Suppressor macrophage treated with lipopolysaccharide for 1 hour (primary cell): Measurements from ENCODE around the gene EHD4.

Experiments used
- DNase-seq, 3 donors: peaks; one replicate each; pipeline ENCODE4 v3.0.0-alpha.2; 2020 to 2022

Gene EHD4

GRCh38 chr15:41876007-41876406 is 96.3 kb downstream of the EHD4 start:
- DNase-seq, result no peak

- no peak for DNase-seq
These were observed 97.6 kb downstream of the EHD4 start for GRCh38 chr15:41874736-41875135.

- DNase-seq, result no peak
These were observed 98.6 kb downstream of the EHD4 start for GRCh38 chr15:41873711-41874110.

- DNase-seq, result no peak
These were observed 100.1 kb downstream of the EHD4 start for GRCh38 chr15:41872166-41872747.

- DNase-seq, result no peak
These were observed 101.0 kb downstream of the EHD4 start for GRCh38 chr15:41871175-41871905.

- DNase-seq, result no peak
These were observed 101.7 kb downstream of the EHD4 start for GRCh38 chr15:41870689-41871081.

- DNase-seq, result no peak
These were observed 102.3 kb downstream of the EHD4 start for GRCh38 chr15:41869770-41870688.

GRCh38 chr15:41868321-41868720 is 104.0 kb downstream of the EHD4 start:
- DNase-seq, result no peak

- DNase-seq, result no peak
These were observed 105.3 kb downstream of the EHD4 start for GRCh38 chr15:41866872-41867579.

- no peak for DNase-seq
These were observed 106.1 kb downstream of the EHD4 start for GRCh38 chr15:41866263-41866703.

GRCh38 chr15:41865490-41866055 is 106.8 kb downstream of the EHD4 start:
- no peak for DNase-seq

- DNase-seq, result no peak
These were observed 109.7 kb downstream of the EHD4 start for GRCh38 chr15:41862515-41863116.

GRCh38 chr15:41861736-41862356 is 110.5 kb downstream of the EHD4 start:
- no peak for DNase-seq

- peak; percentile 44 to 47 (median 47) for DNase-seq
These were observed 112.1 kb downstream of the EHD4 start for GRCh38 chr15:41860049-41860828.

GRCh38 chr15:41858756-41859155 is 113.6 kb downstream of the EHD4 start:
- DNase-seq, result no peak

GRCh38 chr15:41857316-41857715 is 115.0 kb downstream of the EHD4 start:
- no peak for DNase-seq

- no peak for DNase-seq
These were observed 115.6 kb downstream of the EHD4 start for GRCh38 chr15:41856716-41857115.

- DNase-seq, result no peak
These were observed 116.1 kb downstream of the EHD4 start for GRCh38 chr15:41856262-41856661.

- DNase-seq, result no peak
These were observed 116.9 kb downstream of the EHD4 start for GRCh38 chr15:41855261-41855961.

- DNase-seq, result no peak
These were observed 117.9 kb downstream of the EHD4 start for GRCh38 chr15:41854443-41854842.
